ENCODE measurements around the gene HMGXB3.

Gene HMGXB3

GRCh38 chr5:150015415-150015814 is 14.9 kb downstream of the HMGXB3 start:
- Histone ChIP-seq H3K4me2 (ENCODE audit: low read depth, low read length, poor library complexity, severe bottlenecking) (no peak overlapping the region), H3K9ac (ENCODE audit: low read length) (no peak overlapping the region), H3K27ac (ENCODE audit: low read depth, low read length) (no peak overlapping the region), H3F3A (ENCODE audit: insufficient read depth) (no peaks in the 10 kb centered on the region), H3K9me2 (replicated peaks; ENCODE audit: insufficient read depth, low read length) (no peaks in the 10 kb centered on the region), H3K27me3 (ENCODE audit: low read length) (no peaks in the 10 kb centered on the region), H3K79me2 (ENCODE audit: insufficient read depth, low read length) (no peaks in the 10 kb centered on the region), H3K4me3 (ENCODE audit: insufficient read depth, low read length, poor library complexity, severe bottlenecking) (no peak overlapping the region), H4K20me1 (ENCODE audit: low read depth, low read length) (no peaks in the 10 kb centered on the region), H2AFZ (ENCODE audit: low read depth, low read length, severe bottlenecking) (no peak overlapping the region), H3K9me3 (ENCODE audit: insufficient read depth, low read length) (no peaks in the 10 kb centered on the region), H3K36me3 (ENCODE audit: low read length) (peaks cover 62% of the 10 kb centered on the region)
- TF ChIP-seq, protein P1, sequence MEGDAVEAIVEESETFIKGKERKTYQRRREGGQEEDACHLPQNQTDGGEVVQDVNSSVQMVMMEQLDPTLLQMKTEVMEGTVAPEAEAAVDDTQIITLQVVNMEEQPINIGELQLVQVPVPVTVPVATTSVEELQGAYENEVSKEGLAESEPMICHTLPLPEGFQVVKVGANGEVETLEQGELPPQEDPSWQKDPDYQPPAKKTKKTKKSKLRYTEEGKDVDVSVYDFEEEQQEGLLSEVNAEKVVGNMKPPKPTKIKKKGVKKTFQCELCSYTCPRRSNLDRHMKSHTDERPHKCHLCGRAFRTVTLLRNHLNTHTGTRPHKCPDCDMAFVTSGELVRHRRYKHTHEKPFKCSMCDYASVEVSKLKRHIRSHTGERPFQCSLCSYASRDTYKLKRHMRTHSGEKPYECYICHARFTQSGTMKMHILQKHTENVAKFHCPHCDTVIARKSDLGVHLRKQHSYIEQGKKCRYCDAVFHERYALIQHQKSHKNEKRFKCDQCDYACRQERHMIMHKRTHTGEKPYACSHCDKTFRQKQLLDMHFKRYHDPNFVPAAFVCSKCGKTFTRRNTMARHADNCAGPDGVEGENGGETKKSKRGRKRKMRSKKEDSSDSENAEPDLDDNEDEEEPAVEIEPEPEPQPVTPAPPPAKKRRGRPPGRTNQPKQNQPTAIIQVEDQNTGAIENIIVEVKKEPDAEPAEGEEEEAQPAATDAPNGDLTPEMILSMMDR (IDR thresholded peaks at IDR 0.05; ENCODE audit: insufficient read depth, low read length, poor library complexity, severe bottlenecking) = no peak
- TF ChIP-seq EZH2phosphoT487 (conservative IDR thresholded peaks at IDR 0.05; ENCODE audit: low read length) = no peak

DNA sequence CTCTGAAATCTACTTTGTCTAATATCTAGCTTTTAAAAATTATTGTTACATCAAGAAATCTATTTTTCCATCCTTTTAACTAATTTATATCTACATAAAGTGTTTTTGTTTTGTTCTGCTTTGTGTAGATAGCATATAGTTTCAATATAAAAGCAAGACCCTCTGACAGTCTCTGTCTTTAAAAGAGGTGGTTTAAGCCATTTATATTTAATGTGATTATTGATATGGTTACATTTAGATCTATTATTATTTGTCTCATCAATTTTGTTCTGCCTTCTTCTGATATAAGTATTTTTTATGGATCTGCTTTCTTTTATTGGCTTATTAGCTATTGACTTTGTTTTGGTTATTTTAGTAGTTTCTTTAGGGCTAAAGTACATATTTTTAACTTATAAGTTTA is 16.0 kb downstream of the HMGXB3 start:
- H3K9me3 ChIP-seq (ENCODE audit: insufficient read depth, low read length) = no peaks in the 10 kb centered on the region
- no peak overlapping the region for H3K27ac ChIP-seq (ENCODE audit: low read depth, low read length)
- H2AFZ ChIP-seq (ENCODE audit: low read depth, low read length, severe bottlenecking) = no peak overlapping the region
- no peaks in the 10 kb centered on the region for H3K9me2 ChIP-seq (replicated peaks; ENCODE audit: insufficient read depth, low read length)
- H3K79me2 ChIP-seq (ENCODE audit: insufficient read depth, low read length) = no peaks in the 10 kb centered on the region
- no peak for TF ChIP-seq EZH2phosphoT487 (conservative IDR thresholded peaks at IDR 0.05; ENCODE audit: low read length)
- H3K9ac ChIP-seq (ENCODE audit: low read length) = no peak overlapping the region
- no peaks in the 10 kb centered on the region for H3F3A ChIP-seq (ENCODE audit: insufficient read depth)
- H3K36me3 ChIP-seq (ENCODE audit: low read length) = peaks cover 68% of the 10 kb centered on the region
- H3K4me2 ChIP-seq (ENCODE audit: low read depth, low read length, poor library complexity, severe bottlenecking) = no peak overlapping the region
- no peaks in the 10 kb centered on the region for H4K20me1 ChIP-seq (ENCODE audit: low read depth, low read length)
- no peaks in the 10 kb centered on the region for H3K27me3 ChIP-seq (ENCODE audit: low read length)
- H3K4me3 ChIP-seq (ENCODE audit: insufficient read depth, low read length, poor library complexity, severe bottlenecking) = no peak overlapping the region

- peaks cover 64% of the 10 kb centered on the region for H3K36me3 ChIP-seq (ENCODE audit: low read length)
- no peak overlapping the region for H3K4me2 ChIP-seq (ENCODE audit: low read depth, low read length, poor library complexity, severe bottlenecking)
- H3K27me3 ChIP-seq (ENCODE audit: low read length) = no peaks in the 10 kb centered on the region
- no peak overlapping the region for H3K27ac ChIP-seq (ENCODE audit: low read depth, low read length)
- no peak overlapping the region for H3K9ac ChIP-seq (ENCODE audit: low read length)
- no peaks in the 10 kb centered on the region for H3K9me2 ChIP-seq (replicated peaks; ENCODE audit: insufficient read depth, low read length)
- H3K9me3 ChIP-seq (ENCODE audit: insufficient read depth, low read length) = no peaks in the 10 kb centered on the region
- H4K20me1 ChIP-seq (ENCODE audit: low read depth, low read length) = no peaks in the 10 kb centered on the region
- TF ChIP-seq EZH2phosphoT487 (conservative IDR thresholded peaks at IDR 0.05; ENCODE audit: low read length) = no peak
- TF ChIP-seq, protein P1 (IDR thresholded peaks at IDR 0.05; ENCODE audit: insufficient read depth, low read length, poor library complexity, severe bottlenecking) = no peak
- no peak overlapping the region for H3K4me3 ChIP-seq (ENCODE audit: insufficient read depth, low read length, poor library complexity, severe bottlenecking)
- no peaks in the 10 kb centered on the region for H3K79me2 ChIP-seq (ENCODE audit: insufficient read depth, low read length)
- H2AFZ ChIP-seq (ENCODE audit: low read depth, low read length, severe bottlenecking) = no peak overlapping the region
- H3F3A ChIP-seq (ENCODE audit: insufficient read depth) = no peaks in the 10 kb centered on the region
Measured at GRCh38 chr5:150017226-150018005, 16.9 kb downstream of the HMGXB3 start.

GRCh38 chr5:150020249-150020648 is 19.7 kb downstream of the HMGXB3 start:
- no peak overlapping the region for H3K27ac ChIP-seq (ENCODE audit: low read depth, low read length)
- no peaks in the 10 kb centered on the region for H3F3A ChIP-seq (ENCODE audit: insufficient read depth)
- no peak overlapping the region for H3K9ac ChIP-seq (ENCODE audit: low read length)
- H3K9me2 ChIP-seq (replicated peaks; ENCODE audit: insufficient read depth, low read length) = no peaks in the 10 kb centered on the region
- H2AFZ ChIP-seq (ENCODE audit: low read depth, low read length, severe bottlenecking) = no peak overlapping the region
- TF ChIP-seq, protein P1 (IDR thresholded peaks at IDR 0.05; ENCODE audit: insufficient read depth, low read length, poor library complexity, severe bottlenecking) = no peak
- TF ChIP-seq EZH2phosphoT487 (conservative IDR thresholded peaks at IDR 0.05; ENCODE audit: low read length) = no peak
- H3K36me3 ChIP-seq (ENCODE audit: low read length) = peaks cover 35% of the 10 kb centered on the region
- no peaks in the 10 kb centered on the region for H3K79me2 ChIP-seq (ENCODE audit: insufficient read depth, low read length)
- H3K27me3 ChIP-seq (ENCODE audit: low read length) = no peaks in the 10 kb centered on the region
- H3K4me2 ChIP-seq (ENCODE audit: low read depth, low read length, poor library complexity, severe bottlenecking) = no peak overlapping the region
- H3K4me3 ChIP-seq (ENCODE audit: insufficient read depth, low read length, poor library complexity, severe bottlenecking) = no peak overlapping the region
- no peaks in the 10 kb centered on the region for H4K20me1 ChIP-seq (ENCODE audit: low read depth, low read length)
- H3K9me3 ChIP-seq (ENCODE audit: insufficient read depth, low read length) = no peaks in the 10 kb centered on the region
